Measurements from ENCODE around the gene LRRFIP1.

Gene LRRFIP1

DNA sequence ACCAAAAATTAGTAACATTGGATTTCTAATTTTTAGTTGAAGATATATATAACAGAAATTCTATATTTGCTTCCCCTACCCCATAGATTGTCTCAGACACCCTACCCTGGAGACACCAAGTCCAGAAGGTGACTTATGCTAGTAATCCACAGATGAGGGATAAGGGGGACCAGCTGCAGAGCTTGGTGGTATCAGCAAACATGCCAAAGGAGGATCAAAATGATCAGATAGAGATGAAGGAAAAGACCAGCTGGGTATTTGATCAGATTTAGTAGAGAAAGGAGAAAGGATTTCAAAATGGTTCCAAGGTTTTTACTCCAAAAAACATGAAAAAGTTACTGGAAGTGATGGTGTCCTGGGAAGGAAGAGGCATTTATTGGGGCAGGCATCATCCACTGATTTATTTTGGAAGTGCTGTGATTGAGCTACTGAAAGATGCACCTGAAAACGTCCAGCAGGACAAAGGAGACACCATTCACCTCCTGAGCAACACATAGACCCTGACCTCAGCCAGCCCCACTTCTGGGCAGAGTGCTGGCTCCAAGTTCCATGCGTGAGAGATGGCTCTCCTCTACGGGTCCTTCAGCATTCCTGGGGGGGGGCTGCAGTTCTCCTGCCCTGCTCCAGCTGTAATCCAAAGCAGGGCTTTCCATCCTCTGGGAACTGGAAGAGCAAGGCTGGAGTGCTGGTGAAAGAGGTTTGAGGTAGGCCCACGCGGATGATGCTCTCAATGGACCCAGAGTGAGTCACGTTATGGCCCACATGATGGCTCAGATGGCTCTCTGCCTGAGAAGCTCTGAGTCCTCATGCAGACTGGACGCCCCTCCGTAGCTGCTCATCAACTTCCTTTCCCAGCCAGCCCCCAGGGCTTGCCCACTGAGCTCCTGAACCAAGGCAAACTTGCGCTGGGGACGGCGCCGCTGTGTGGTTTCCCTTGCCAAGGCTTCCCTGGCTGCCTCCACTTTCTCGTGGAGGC is 3.7 kb upstream of the LRRFIP1 start:
- DNase-seq = no peak

- DNase-seq = no peak
These were observed 2.8 kb upstream of the LRRFIP1 start for GRCh38 chr2:237624565-237624964.

DNA sequence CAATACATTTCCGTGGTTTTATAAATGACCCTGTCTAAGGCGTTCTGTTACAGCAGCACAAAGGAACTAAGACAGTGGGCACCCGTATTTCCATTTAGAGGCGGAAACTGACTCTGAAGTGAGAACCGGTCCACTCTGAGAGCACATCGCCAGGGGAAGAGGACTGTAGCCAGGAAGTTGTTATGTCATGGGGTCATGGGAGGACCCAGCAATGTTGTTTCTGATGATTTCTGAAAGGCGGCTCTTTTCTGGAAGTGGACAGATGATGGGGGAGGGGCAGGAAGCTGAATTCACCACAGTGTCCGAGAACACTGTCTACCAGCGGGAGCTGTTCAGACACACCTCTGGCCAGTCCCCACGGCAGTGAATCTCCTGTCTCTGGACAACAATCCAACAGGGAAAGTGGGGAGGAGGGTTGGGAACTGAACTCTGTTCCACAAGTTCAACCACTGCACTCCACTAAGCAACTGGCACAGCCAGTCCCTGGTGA is 2.1 kb upstream of the LRRFIP1 start:
- peak; percentile 44 to 55 for DNase-seq

GRCh38 chr2:237625777-237626176 is 1.6 kb upstream of the LRRFIP1 start:
- no peak for DNase-seq

DNA sequence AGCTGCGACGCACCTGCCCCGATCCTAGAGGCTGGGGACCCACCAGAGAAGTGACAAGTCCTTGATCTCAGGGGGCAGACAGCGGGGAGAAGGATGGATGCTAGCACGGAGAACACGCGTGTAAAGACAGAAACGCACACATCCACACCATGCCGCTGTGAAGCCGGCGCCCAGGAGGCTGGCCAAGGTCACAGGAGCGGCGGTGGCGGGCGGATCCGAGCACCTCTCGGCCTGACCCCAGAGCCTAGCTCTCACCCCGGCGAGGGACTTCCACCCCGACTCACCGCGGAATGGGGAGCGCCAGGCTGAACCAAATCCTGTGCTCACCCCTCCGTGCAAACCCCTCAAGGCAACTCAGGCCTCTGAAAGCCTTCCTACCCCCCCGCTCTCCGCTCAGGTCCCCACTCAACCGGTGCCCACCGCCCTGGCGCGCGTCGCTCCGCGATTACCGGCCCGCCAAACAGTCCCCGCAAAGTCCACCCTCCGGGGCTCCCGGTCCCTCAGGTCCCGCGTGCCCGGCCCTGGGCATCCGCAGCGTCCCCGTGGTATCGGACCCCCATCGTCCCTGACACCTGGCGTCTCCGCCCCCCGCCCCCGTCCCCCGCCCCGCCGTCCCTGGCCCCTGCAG is 460 bp upstream of the LRRFIP1 start:
- no peak for DNase-seq

- no peak for DNase-seq
These were observed 1.1 kb downstream of the LRRFIP1 start for GRCh38 chr2:237628247-237629187.

- DNase-seq = no peak
These were observed 1.8 kb downstream of the LRRFIP1 start for GRCh38 chr2:237629188-237629534.

DNA sequence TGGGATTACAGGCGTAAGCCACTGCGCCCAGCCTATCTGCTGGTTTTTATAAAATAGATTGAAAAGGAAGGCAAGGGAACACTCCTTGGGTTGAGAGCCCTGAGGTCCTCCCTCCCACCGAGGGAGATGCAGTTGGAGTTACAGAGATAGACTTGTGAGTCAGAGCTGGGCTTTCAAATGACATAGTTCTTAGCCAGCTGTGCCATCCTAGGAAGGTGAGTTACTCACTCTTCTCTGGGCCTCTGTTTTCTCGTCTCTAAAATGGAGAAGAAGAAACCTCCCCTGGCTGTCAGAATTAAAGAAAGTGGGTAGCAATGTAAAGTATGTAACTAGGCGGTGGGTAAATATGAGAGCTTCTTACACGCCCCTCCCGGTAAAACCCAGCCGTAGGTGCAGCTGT is 2.4 kb downstream of the LRRFIP1 start:
- peak; percentile 44 to 68 for DNase-seq

DNA sequence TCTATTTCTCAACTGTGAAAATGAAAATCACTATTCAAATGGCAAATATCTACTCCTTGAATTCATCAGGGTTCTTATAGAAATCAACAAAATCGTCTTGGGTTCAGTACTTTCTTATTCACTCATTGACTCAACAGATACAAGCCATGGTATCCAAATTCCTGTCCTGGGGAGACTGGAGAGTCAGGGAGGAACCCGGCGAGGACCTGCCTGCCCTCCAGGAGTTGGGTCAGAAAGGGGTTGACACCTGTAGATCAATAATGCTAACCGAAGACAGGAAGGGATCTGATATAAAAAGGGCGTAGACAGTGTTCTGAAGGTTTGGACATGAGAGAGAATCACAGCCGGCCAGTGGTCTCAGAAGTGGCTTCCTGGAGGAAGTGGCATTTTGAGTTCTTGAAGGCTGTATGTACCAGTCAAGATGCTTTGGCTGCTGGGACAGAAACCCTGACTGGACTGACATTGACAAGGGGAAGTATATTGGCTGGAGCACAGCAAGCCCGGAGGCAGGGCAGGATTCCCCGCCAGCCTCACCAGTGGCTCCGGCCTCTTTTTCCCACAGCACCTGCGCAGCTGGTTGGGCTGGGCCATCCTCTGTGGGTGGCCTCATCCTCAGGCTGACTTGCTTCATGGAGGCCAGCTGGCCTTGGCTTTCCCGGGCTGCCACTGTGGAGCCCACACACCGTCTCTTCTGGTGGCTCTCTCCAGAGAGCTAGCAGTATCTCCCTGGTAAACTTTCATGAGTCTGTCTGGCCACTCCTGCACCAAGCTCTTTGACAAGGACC is 3.0 kb downstream of the LRRFIP1 start:
- DNase-seq = no peak

- DNase-seq = no peak
These were observed 3.8 kb downstream of the LRRFIP1 start for GRCh38 chr2:237631007-237631785.

DNA sequence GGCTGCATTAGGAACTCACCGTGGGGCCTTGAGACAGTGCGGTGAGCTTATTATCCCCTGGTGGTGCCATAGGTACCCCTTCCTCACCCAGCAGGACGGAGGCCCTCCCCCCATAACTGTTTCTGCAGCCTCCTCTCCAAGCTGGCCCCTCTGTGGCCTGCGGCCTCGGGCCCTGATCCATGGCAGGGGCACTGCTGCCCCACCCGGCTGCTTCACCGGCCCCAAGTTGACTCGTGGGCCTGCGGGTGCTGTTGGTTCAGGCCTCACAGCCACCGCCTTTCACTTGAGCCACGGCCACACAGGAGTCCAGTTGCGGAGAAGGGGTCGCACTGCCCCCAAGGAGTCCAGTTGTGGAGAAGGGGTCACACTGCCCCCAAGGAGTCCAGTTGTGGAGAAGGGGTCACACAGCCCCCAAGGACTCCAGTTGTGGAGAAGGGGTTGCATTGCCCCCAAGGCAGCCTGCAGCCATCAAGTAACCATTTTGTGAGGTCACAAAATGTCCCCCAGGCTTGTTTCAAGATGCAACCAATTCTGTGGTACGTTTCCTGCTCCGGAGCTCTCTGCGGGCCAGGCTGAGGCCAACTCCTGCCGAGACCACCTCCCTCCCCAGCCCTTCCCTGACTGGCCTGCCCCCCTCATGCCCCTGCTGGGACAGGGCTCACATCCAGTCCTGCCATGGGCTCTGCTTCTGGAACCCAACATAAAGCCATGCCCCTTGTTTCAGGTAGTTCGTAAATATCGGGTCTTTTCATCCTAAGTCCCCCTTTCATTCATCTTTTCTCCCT is 4.6 kb downstream of the LRRFIP1 start:
- DNase-seq = no peak

- no peak for DNase-seq
These were observed 5.7 kb downstream of the LRRFIP1 start for GRCh38 chr2:237633061-237633561.

DNA sequence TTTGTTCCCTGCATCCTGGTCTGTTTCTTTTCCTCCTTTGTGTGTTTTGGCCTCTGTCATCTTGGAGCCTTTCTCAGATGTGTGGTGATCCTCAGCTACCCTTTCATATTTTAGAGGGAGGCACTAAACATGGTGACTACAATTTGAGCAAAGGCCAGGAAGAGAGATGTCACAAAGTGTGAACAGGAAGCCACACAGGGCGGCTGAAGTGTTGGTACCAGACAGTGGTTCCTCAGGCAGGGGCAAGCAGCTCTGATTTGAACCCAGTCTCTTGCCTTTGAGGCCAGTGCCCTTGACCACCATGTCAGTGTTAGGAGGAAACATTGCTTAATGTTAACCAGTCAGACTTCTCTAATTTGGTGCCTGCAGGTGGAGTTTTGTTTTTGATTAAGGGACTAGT is 9.2 kb downstream of the LRRFIP1 start:
- DNase-seq = no peak

DNA sequence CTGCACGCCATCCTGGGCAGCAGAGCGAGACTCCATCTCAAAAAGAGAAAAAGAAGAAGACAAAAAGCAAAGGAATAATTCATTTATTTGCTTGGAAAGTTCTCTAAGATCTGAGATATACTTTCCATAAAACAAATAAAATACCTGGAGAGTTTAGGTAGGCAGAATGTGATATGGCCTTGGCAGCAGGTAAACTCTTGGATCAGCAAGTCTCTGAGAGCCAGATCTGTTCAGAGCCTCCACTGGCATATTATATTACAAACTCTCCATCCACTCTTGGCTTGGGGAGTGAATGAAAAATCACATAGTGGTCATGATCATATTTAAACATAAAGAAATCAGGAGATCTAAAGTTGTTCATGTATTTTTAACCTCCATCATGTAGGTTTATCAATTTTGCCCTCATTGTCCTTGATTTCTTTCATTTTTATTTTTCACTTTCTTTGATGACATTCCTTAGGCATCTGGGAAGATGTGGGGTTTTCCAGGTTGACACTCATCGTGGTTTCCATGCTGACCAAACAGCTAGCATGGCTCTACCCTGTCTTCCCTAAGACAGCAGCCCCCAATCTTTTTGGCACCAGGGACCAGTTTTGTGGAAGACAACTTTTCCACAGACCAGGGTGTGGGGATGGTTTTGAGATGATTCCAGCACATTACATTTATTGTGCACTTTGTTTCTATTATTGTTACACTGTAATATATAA is 10.2 kb downstream of the LRRFIP1 start:
- DNase-seq = no peak

- DNase-seq = no peak
These were observed 10.8 kb downstream of the LRRFIP1 start for GRCh38 chr2:237638176-237638575.

GRCh38 chr2:237639052-237639835 is 11.9 kb downstream of the LRRFIP1 start:
- peak in 1 of 2 donors; percentile 55 for DNase-seq

DNA sequence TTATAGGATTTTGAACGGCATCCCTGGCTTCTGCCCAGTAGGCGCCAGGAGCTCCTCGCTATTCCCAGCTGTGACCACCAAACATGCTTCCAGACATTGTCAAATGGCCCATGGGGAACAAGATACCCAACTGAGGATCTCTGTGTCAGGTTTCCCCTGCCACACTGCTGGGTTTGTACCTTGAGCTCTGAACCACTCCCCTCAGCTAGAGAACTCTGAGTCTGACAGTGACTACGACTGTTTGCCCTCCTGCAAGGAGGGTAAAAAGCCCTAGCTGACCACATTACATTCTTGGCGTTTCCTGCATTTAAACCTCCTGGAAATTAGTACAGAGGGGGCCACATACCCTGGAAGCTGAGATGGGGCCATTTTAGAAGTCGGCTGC is 12.4 kb downstream of the LRRFIP1 start:
- DNase-seq = no peak

GRCh38 chr2:237640493-237640998 is 13.2 kb downstream of the LRRFIP1 start:
- no peak for DNase-seq
